Inferior parietal cortex (tissue), 1 donor: ENCODE results near the gene ARHGAP24.
"Not testable (repeated sequence)": the region's sequence is repeated elsewhere in the genome, so short reads cannot be mapped to it uniquely, and the experiment has no call there.

Experiments used
- DNase-seq: peaks from one replicate; pipeline ENCODE4 v3.0.0-alpha.2; 2016; ENCODE audit errors: extremely low spot score

ARHGAP24 gene

GRCh38 chr4:85812776-85813175 is 337.8 kb downstream of the ARHGAP24 start:
- DNase-seq, result no peak

- DNase-seq, result no peak
These were observed 341.0 kb downstream of the ARHGAP24 start for GRCh38 chr4:85815796-85816459.

GRCh38 chr4:85818700-85819099 is 343.8 kb downstream of the ARHGAP24 start:
- no peak for DNase-seq

- DNase-seq, result not testable (repeated sequence)
These were observed 345.2 kb downstream of the ARHGAP24 start for GRCh38 chr4:85820101-85820500.

- no peak for DNase-seq
These were observed 346.9 kb downstream of the ARHGAP24 start for GRCh38 chr4:85821688-85822455.

- DNase-seq, result no peak
These were observed 348.3 kb downstream of the ARHGAP24 start for GRCh38 chr4:85823295-85823694.

GRCh38 chr4:85824166-85824945 is 349.4 kb downstream of the ARHGAP24 start:
- no peak for DNase-seq

GRCh38 chr4:85826060-85826678 is 351.2 kb downstream of the ARHGAP24 start:
- no peak for DNase-seq

GRCh38 chr4:85828027-85828890 is 353.3 kb downstream of the ARHGAP24 start:
- DNase-seq, result no peak

GRCh38 chr4:85829276-85830051 is 354.5 kb downstream of the ARHGAP24 start:
- no peak for DNase-seq

- DNase-seq, result no peak
These were observed 356.7 kb downstream of the ARHGAP24 start for GRCh38 chr4:85831647-85832046.

GRCh38 chr4:85833302-85833701 is 358.4 kb downstream of the ARHGAP24 start:
- DNase-seq, result no peak

- DNase-seq, result no peak
These were observed 360.0 kb downstream of the ARHGAP24 start for GRCh38 chr4:85834934-85835333.

GRCh38 chr4:85836588-85837438 is 361.9 kb downstream of the ARHGAP24 start:
- DNase-seq, result no peak

- no peak for DNase-seq
These were observed 362.4 kb downstream of the ARHGAP24 start for GRCh38 chr4:85837439-85837733.

- not testable (repeated sequence) for DNase-seq
These were observed 365.1 kb downstream of the ARHGAP24 start for GRCh38 chr4:85839981-85840451.

- peak; percentile 64 for DNase-seq
These were observed 367.6 kb downstream of the ARHGAP24 start for GRCh38 chr4:85842540-85842939.

- DNase-seq, result not testable (repeated sequence)
These were observed 378.8 kb downstream of the ARHGAP24 start for GRCh38 chr4:85853740-85854139.

- no peak for DNase-seq
These were observed 379.6 kb downstream of the ARHGAP24 start for GRCh38 chr4:85854546-85854945.
